ENCODE measurements around the gene ZNF292.

DNA sequence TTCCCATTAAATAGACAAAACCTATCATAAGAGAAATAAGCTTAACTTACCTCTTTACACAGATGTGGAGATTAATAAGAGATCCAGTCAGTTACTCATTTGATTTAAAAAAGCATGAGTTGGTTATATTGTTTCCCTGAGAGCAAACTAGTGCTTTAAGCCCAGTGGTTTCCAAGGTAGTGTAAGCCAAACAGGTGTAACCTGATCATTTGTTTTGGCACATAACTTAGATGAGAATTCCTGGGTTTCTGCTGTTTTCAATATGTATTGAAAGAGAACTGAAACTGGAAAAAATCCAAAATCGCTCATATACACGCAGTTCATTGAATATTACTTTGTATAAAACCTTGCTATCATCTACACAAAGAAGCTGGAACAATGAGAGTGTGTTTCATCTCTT lies 136.5 kb downstream of the ZNF292 start:
- no peak for TF ChIP-seq CTCF (IDR thresholded peaks at IDR 0.05; ENCODE audit: low read depth, low read length)
- TF ChIP-seq EZH2phosphoT487 (IDR thresholded peaks at IDR 0.05; ENCODE audit: low read depth), result no peak

Data from OCI-LY3 (cell line).